HEK293 (cell line): ENCODE data around the gene CYP2D6.

Source experiments
- CTCF ChIA-PET: fragments of 350-600 bp; formaldehyde crosslinking; extraction: SDS; loops from one replicate; lab custom pipeline; 2021; ENCODE audit warnings: antibody characterized with exemption; lab: Yijun Ruan, JAX
- POLR2A ChIA-PET: fragments of 300-600 bp; formaldehyde crosslinking; extraction: SDS; loops from one replicate; lab custom pipeline; 2020; ENCODE audit warnings: antibody characterized with exemption, inconsistent platforms; lab: Yijun Ruan, JAX
- H3K27ac ChIP-seq: fragments of 200-500 bp; sonication (Bioruptor generic); 2 replicates; pipeline ENCODE4 v1.5.1; 2014; ENCODE audit warnings: low read depth, low read length, control low read depth, inconsistent platforms; ENCODE audit errors: extremely low read depth
- H3K36me3 ChIP-seq, 2 experiments: fragments of 200-500 bp in 1 of 2; sonication (Bioruptor generic) in 1 of 2; 1 replicate in 1 of 2; 2 replicates in 1 of 2; pipeline ENCODE4 v1.5.1; 2014 to 2017; ENCODE audit warnings: inconsistent platforms in 2 of 2, low read length in 2 of 2; ENCODE audit not compliant: control insufficient read depth in 2 of 2, insufficient read depth in 1 of 2
- H3K4me1 ChIP-seq: fragments of 200-500 bp; sonication (Bioruptor generic); 2 replicates; pipeline ENCODE4 v1.5.1; 2014; ENCODE audit warnings: mild to moderate bottlenecking, low read length, inconsistent platforms; ENCODE audit not compliant: control insufficient read depth, insufficient read depth
- H3K4me3 ChIP-seq: 2 replicates; pipeline ENCODE4 v1.5.1; 2011; ENCODE audit warnings: low read depth, mild to moderate bottlenecking, control low read depth, low read length, moderate library complexity
- H3K9me3 ChIP-seq: fragments of 200-500 bp; sonication (Bioruptor generic); 2 replicates; pipeline ENCODE4 v1.5.1; 2014; ENCODE audit warnings: low read depth, low read length, inconsistent platforms; ENCODE audit not compliant: control insufficient read depth, insufficient read depth
- BCL11A ChIP-seq: fragments of 450-650 bp; formaldehyde crosslinking; IDR thresholded peaks from 2 replicates; pipeline ENCODE4 v1.5.1; 2016; ENCODE audit warnings: low read depth, missing biosample characterization, missing genetic modification characterization
- BCL11B ChIP-seq: fragments of 450-650 bp; formaldehyde crosslinking; IDR thresholded peaks from 2 replicates; pipeline ENCODE4 v1.5.1; 2016; ENCODE audit warnings: low read depth, missing biosample characterization, missing genetic modification characterization
- HIC1 ChIP-seq: fragments of 450-650 bp; formaldehyde crosslinking; IDR thresholded peaks from 2 replicates; pipeline ENCODE4 v1.5.1; 2016; ENCODE audit warnings: missing biosample characterization, missing genetic modification characterization
- HOXC10 ChIP-seq: sonication (generic); formaldehyde crosslinking; IDR thresholded peaks from 2 replicates; pipeline ENCODE4 v1.8.1; 2023; ENCODE audit warnings: mild to moderate bottlenecking, missing genetic modification reagents
- KLF9 ChIP-seq: fragments of 450-650 bp; formaldehyde crosslinking; IDR thresholded peaks from 2 replicates; pipeline ENCODE4 v1.5.1; 2016; ENCODE audit warnings: missing biosample characterization, missing genetic modification characterization, low read depth
- MEIS1 ChIP-seq: sonication (generic); formaldehyde crosslinking; IDR thresholded peaks from 2 replicates; pipeline ENCODE4 v1.8.1; 2022; ENCODE audit warnings: missing genetic modification reagents, mild to moderate bottlenecking, borderline replicate concordance
- SETDB1 ChIP-seq: IDR thresholded peaks from one replicate; pipeline ENCODE4 v1.6.1; 2017; ENCODE audit warnings: mild to moderate bottlenecking, low read length, moderate library complexity, mixed read lengths; ENCODE audit not compliant: insufficient read length
- ZBTB17 ChIP-seq: fragments of 450-650 bp; formaldehyde crosslinking; IDR thresholded peaks from 2 replicates; pipeline ENCODE4 v1.5.1; 2016; ENCODE audit warnings: missing biosample characterization, missing genetic modification characterization
- ZBTB20 ChIP-seq: fragments of 450-650 bp; formaldehyde crosslinking; IDR thresholded peaks from 2 replicates; pipeline ENCODE4 v1.5.1; 2016; ENCODE audit warnings: missing biosample characterization, missing genetic modification characterization
- ZBTB26 ChIP-seq: fragments of 450-650 bp; formaldehyde crosslinking; optimal IDR thresholded peaks from 2 replicates; pipeline ENCODE3; 2016; ENCODE audit warnings: missing biosample characterization, mild to moderate bottlenecking, missing genetic modification characterization
- ZFHX2 ChIP-seq: fragments of 450-650 bp; formaldehyde crosslinking; conservative IDR thresholded peaks from 2 replicates; pipeline ENCODE4 v1.5.1; 2016; ENCODE audit warnings: missing biosample characterization, missing genetic modification characterization
- ZFP41 ChIP-seq: fragments of 450-650 bp; formaldehyde crosslinking; IDR thresholded peaks from 2 replicates; pipeline ENCODE4 v1.5.1; 2016; ENCODE audit warnings: missing biosample characterization, missing genetic modification characterization, borderline replicate concordance
- ZNF138 ChIP-seq: fragments of 450-650 bp; formaldehyde crosslinking; IDR thresholded peaks from 2 replicates; pipeline ENCODE4 v1.5.1; 2016; ENCODE audit warnings: missing biosample characterization, missing genetic modification characterization, borderline replicate concordance
- ZNF24 ChIP-seq: fragments of 450-650 bp; formaldehyde crosslinking; IDR thresholded peaks from 2 replicates; pipeline ENCODE4 v1.5.1; 2016; ENCODE audit warnings: missing biosample characterization, missing genetic modification characterization
- ZNF26 ChIP-seq: fragments of 450-650 bp; formaldehyde crosslinking; IDR thresholded peaks from 2 replicates; pipeline ENCODE4 v1.5.1; 2016; ENCODE audit warnings: missing biosample characterization, missing genetic modification characterization
- ZNF391 ChIP-seq: fragments of 450-650 bp; formaldehyde crosslinking; IDR thresholded peaks from 2 replicates; pipeline ENCODE4 v1.5.1; 2016; ENCODE audit warnings: low read depth, missing biosample characterization, missing genetic modification characterization, borderline replicate concordance
- ZNF394 ChIP-seq: fragments of 450-650 bp; formaldehyde crosslinking; IDR thresholded peaks from 2 replicates; pipeline ENCODE4 v1.5.1; 2016; ENCODE audit warnings: missing biosample characterization, missing genetic modification characterization, mild to moderate bottlenecking, moderate library complexity, borderline replicate concordance
- ZNF404 ChIP-seq: fragments of 450-650 bp; formaldehyde crosslinking; IDR thresholded peaks from 2 replicates; pipeline ENCODE4 v1.5.1; 2017; ENCODE audit warnings: missing biosample characterization, missing genetic modification characterization
- ZNF449 ChIP-seq: fragments of 450-650 bp; formaldehyde crosslinking; IDR thresholded peaks from 2 replicates; pipeline ENCODE4 v1.5.1; 2017; ENCODE audit warnings: missing biosample characterization, mild to moderate bottlenecking, missing genetic modification characterization, moderate library complexity
- ZNF518A ChIP-seq: fragments of 450-650 bp; formaldehyde crosslinking; conservative IDR thresholded peaks from 2 replicates; pipeline ENCODE4 v1.5.1; 2016; ENCODE audit warnings: low read depth, missing biosample characterization, missing genetic modification characterization
- ZNF561 ChIP-seq: fragments of 450-650 bp; IDR thresholded peaks from 2 replicates; pipeline ENCODE4 v1.5.1; 2018; ENCODE audit warnings: missing biosample characterization, missing genetic modification characterization, borderline replicate concordance
- ZNF626 ChIP-seq: fragments of 450-650 bp; sonication (Bioruptor Pico); formaldehyde crosslinking; IDR thresholded peaks from 2 replicates; pipeline ENCODE4 v1.5.1; 2018; ENCODE audit warnings: missing biosample characterization, missing genetic modification characterization, inconsistent platforms
- ZNF76 ChIP-seq: fragments of 450-650 bp; formaldehyde crosslinking; IDR thresholded peaks from 2 replicates; pipeline ENCODE4; 2016; ENCODE audit warnings: low read depth, missing biosample characterization, missing genetic modification characterization, borderline replicate concordance
- ZXDB ChIP-seq: fragments of 450-650 bp; formaldehyde crosslinking; IDR thresholded peaks from 2 replicates; pipeline ENCODE4 v1.5.1; 2016; ENCODE audit warnings: missing biosample characterization, missing genetic modification characterization

CYP2D6 gene

GRCh38 chr22:42090596-42091454 is 39.8 kb downstream of the CYP2D6 start, which contains the start of gene NDUFA6:
TSS of gene NDUFA6 (minus strand) at chr22:42090772. CDS start at chr22:42090744, 28 bp downstream.
- ChIA-PET POLR2A (interaction anchor here (0.7 to 4.6 kb wide), 15 partner anchors 8 to 402 kb away, joined by 3 to 56 read pairs (median 5); partner anchors contain the start of genes CCDC134, CENPM, NAGA and SEPTIN3), CTCF (interaction anchor here (0.5 to 5.4 kb wide), 41 partner anchors 9 to 456 kb away, joined by 3 to 43 read pairs (median 4); no protein-coding TSS in a partner anchor)
- peaks cover 28% of the 10 kb centered on the region in 2 experiments for H3K36me3 ChIP-seq
- peak within 1 kb of the TSS; percentile 96 for H3K4me3 ChIP-seq
- no peaks in the 10 kb centered on the region for H3K4me1 ChIP-seq
- H3K27ac ChIP-seq, result peak within 1 kb of the TSS; percentile 78
- no peaks in the 10 kb centered on the region for H3K9me3 ChIP-seq
- TF ChIP-seq ZNF138 (tag by site-specific recombination) (no peak), KLF9 (tag by site-specific recombination) (peak; percentile 68; the same call in 1 of the 2 replicates), SETDB1 (no peak), ZXDB (tag by site-specific recombination) (peak; percentile 100), ZNF391 (tag by site-specific recombination) (no peak; the same call in 1 of the 2 replicates), BCL11B (tag by site-specific recombination) (peak; percentile 86; the same call in 1 of the 2 replicates), ZNF561 (tag by site-specific recombination) (peak; percentile 66; the same call in 1 of the 2 replicates), ZBTB26 (tag by site-specific recombination) (peak; percentile 91), ZNF24 (tag by site-specific recombination) (peak; percentile 20), BCL11A (tag by site-specific recombination) (peak; percentile 91; the same call in 1 of the 2 replicates), ZBTB17 (tag by site-specific recombination) (peak; percentile 72), HIC1 (tag by site-specific recombination) (peak; percentile 23; the same call in 1 of the 2 replicates), ZNF449 (tag by site-specific recombination) (peak; percentile 73), ZNF518A (tag by site-specific recombination) (no peak), ZNF626 (tag by site-specific recombination) (no peak), ZNF394 (tag by site-specific recombination) (peak; percentile 21; the same call in 1 of the 2 replicates), ZNF404 (no peak), ZBTB20 (tag by site-specific recombination) (peak; percentile 29), ZNF26 (tag by site-specific recombination) (no peak), ZNF76 (peak; percentile 55; the same call in 1 of the 2 replicates), MEIS1 (CRISPR knock-in tag) (no peak), ZFP41 (tag by site-specific recombination) (no peak), HOXC10 (CRISPR knock-in tag) (0 out of 2 replicates have a peak, but pooled peaks have one; percentile 45), ZFHX2 (tag by site-specific recombination) (peak; percentile 61)
